Measurements from ENCODE around the gene YEATS2.

Gene YEATS2

GRCh38 chr3:183762304-183762703 is 64.7 kb downstream of the YEATS2 start:
- H3K4me3 ChIP-seq (ENCODE audit: low read depth, low read length): no peak overlapping the region
- TF ChIP-seq, protein P1, sequence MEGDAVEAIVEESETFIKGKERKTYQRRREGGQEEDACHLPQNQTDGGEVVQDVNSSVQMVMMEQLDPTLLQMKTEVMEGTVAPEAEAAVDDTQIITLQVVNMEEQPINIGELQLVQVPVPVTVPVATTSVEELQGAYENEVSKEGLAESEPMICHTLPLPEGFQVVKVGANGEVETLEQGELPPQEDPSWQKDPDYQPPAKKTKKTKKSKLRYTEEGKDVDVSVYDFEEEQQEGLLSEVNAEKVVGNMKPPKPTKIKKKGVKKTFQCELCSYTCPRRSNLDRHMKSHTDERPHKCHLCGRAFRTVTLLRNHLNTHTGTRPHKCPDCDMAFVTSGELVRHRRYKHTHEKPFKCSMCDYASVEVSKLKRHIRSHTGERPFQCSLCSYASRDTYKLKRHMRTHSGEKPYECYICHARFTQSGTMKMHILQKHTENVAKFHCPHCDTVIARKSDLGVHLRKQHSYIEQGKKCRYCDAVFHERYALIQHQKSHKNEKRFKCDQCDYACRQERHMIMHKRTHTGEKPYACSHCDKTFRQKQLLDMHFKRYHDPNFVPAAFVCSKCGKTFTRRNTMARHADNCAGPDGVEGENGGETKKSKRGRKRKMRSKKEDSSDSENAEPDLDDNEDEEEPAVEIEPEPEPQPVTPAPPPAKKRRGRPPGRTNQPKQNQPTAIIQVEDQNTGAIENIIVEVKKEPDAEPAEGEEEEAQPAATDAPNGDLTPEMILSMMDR (IDR thresholded peaks at IDR 0.05; ENCODE audit: insufficient read depth, low read depth, low read length, missing control alignments): no peak
- DNase-seq (ENCODE audit: low read depth): no peak

DNA sequence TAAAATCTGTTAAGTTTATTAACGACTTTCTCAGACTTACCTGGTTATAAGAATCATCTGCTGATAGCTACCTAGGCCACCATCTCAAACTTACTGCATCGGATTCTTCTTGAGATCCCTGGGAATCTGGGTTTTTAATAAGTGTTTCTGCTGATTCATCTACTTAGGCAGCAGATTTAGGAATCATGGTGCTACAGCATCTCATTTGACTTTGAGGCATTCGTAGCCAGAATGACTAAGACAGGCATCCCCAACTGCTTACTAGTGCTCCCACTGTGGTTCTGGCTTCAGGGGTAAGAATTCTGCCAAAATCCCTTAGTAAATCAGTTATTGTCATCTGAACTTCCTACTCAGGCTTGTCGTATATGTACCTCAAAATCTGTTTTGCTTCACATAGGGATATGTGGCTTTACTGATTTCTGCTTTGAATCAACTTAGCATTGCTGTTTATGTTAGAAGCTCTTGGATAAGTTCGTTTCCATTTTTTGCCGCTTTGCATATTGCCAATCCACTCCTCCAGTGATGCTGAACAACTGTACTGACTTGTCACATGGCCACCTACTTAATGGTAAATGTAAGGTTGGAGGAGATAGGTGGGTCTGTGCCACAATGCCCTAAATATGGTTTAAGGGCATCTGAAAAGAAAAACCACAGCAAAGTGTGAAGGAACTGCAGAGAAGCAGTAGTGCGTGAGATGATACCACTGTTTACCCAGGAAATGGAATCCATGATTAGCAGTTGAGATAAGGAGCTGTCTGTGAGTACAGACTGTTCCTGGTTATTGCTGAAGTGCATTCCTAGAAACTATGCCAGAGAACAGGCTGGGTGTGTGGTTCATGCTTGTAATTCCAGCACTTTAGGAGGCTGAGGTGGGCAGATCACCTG is 67.5 kb downstream of the YEATS2 start:
- TF ChIP-seq, protein P1 (IDR thresholded peaks at IDR 0.05; ENCODE audit: insufficient read depth, low read depth, low read length, missing control alignments): no peak
- H3K4me3 ChIP-seq (ENCODE audit: low read depth, low read length): no peak overlapping the region
- no peak for DNase-seq (ENCODE audit: low read depth)

DNA sequence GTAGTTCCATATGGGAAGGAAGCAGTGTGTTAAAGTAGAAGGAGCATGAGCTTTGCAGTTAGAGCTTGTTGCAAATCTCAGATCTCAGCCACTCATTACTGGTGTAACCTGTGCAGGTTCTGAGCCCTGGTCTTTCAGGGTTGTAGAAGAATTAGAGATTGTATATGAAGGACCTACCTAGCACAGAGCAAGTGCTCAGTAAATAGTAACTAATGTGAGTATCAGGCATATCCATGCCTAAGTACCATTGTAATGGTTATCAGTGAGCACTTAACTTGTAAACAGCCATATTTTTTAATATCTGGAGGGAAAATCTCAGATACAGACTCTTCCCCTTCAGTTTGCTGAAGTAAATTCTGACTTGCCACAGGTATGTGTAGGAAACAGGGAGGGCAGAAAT is 68.5 kb downstream of the YEATS2 start:
- TF ChIP-seq, protein P1 (IDR thresholded peaks at IDR 0.05; ENCODE audit: insufficient read depth, low read depth, low read length, missing control alignments): no peak
- H3K4me3 ChIP-seq (ENCODE audit: low read depth, low read length): no peak overlapping the region
- no peak for DNase-seq (ENCODE audit: low read depth)

DNA sequence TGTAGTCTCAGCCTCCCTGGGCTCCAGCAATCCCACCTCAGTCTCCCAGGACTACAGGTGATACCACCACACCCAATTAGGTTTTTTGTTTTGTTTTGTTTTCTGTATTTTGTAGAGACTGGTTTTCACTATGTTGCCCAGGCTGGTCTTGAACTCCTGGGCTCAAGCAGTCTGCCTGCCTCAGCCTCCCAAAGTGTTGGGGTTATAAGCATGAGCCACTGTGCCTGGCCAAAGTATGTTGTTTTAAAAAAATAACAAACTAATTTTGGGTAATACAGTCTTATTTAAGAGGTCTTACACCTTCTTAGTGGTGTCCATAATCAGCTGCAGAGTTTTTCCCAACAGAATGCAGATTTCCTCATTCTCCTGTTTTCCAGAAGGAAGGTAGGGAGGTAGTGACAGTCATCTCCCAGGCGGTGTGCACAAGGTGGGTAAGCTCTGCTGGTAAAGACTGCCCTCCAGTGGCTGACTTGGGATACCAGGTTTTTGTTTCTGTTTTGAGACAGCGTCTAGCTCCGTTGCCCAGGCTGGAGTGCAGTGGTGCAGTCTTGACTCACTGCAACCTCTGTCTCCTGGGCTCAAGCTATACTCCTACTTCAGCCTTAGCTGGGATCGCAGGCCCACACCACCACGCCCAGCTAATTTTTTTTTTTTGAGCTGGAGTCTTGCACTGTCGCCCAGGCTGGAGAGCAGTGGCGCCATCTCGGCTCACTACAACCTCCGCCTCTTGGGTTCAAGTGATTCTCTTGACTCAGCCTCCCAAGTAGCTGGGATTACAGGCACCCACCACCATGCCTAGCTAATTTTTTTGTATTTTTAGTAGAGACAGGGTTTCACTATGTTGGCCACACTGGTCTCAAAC is 69.4 kb downstream of the YEATS2 start:
- TF ChIP-seq, protein P1 (IDR thresholded peaks at IDR 0.05; ENCODE audit: insufficient read depth, low read depth, low read length, missing control alignments): peak; percentile 72
- peak; percentile 75 for DNase-seq (ENCODE audit: low read depth)
- H3K4me3 ChIP-seq (ENCODE audit: low read depth, low read length): no peak overlapping the region

DNA sequence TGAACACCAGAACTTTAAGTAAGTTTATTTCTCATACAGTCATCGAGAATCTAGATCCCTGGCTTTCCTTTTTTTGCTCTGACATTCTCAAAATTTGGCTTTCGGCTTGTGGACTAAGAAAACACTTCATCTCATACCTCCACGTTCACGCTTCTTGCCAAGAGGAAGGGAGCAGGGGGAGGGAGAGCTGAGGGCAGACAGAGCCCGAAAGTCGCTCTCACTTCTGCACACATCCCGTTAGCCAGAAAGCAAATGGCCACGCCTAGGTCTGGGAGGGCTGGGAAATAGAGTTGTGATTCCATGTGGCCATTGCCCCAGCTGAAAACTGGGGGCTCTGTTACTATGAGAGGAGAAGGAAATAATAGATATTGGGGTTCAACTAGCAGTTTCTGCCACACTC is 70.5 kb downstream of the YEATS2 start:
- TF ChIP-seq, protein P1 (IDR thresholded peaks at IDR 0.05; ENCODE audit: insufficient read depth, low read depth, low read length, missing control alignments): no peak
- no peak overlapping the region for H3K4me3 ChIP-seq (ENCODE audit: low read depth, low read length)
- no peak for DNase-seq (ENCODE audit: low read depth)

- TF ChIP-seq, protein P1 (IDR thresholded peaks at IDR 0.05; ENCODE audit: insufficient read depth, low read depth, low read length, missing control alignments): no peak
- no peak for DNase-seq (ENCODE audit: low read depth)
- no peak overlapping the region for H3K4me3 ChIP-seq (ENCODE audit: low read depth, low read length)
Measured at GRCh38 chr3:183769453-183769852, 71.9 kb downstream of the YEATS2 start.
